ENCODE data around the gene CCDC71.

DNA sequence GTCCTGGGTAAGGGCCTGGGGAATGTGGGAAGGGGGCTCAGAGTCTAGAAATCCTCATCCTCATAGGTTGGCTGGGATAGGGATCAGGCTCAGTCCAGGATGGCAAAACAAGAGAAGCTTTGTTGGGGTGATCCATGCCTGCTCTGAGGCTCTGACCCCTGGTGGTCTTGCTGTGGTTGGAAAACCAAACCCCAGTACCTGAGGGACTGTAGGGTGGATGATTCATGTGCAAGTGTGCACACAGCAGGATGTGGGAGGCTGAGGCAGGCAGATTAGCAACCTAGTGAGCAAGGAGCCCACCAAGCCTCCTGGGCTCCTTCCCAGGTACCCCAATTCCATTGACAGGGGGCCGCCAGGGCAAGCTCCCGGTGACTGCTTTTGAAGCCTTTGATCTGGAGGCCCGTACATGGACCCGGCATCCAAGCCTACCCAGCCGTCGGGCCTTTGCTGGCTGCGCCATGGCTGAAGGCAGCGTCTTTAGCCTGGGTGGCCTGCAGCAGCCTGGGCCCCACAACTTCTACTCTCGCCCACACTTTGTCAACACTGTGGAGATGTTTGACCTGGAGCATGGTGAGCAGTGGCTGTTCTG is 8.4 kb upstream of the CCDC71 start:
- TF ChIP-seq CTCF (IDR thresholded peaks at IDR 0.05) (no peak), POLR2A (IDR thresholded peaks at IDR 0.05) (no peak)

Measured in adrenal gland (tissue), 5 donors.